HEK293T (cell line): ENCODE results near the gene FAM50A.
A peak's percentile ranks its signal among the peaks of the same experiment; 100 is the strongest.

Experiments used
- CTCF ChIA-PET: fragments of 350-600 bp; formaldehyde crosslinking; extraction: SDS; loops from one replicate; lab custom pipeline; 2021; ENCODE audit warnings: antibody characterized with exemption, inconsistent platforms; lab: Yijun Ruan, JAX
- POLR2A ChIA-PET: fragments of 350-600 bp; formaldehyde crosslinking; extraction: SDS; loops from one replicate; lab custom pipeline; 2020; ENCODE audit warnings: antibody characterized with exemption, inconsistent platforms; lab: Yijun Ruan, JAX
- DNase-seq: peaks from one replicate; pipeline ENCODE4 v3.0.0; 2012; ENCODE audit warnings: mixed read lengths; ENCODE audit errors: extremely low spot score
- ARNT ChIP-seq: fragments of 450-650 bp; IDR thresholded peaks from 2 replicates; pipeline ENCODE4 v1.6.1; 2017; ENCODE audit warnings: mild to moderate bottlenecking
- BHLHE40 ChIP-seq: fragments of 450-650 bp; IDR thresholded peaks from 2 replicates; pipeline ENCODE4 v1.6.1; 2016; ENCODE audit warnings: mild to moderate bottlenecking, moderate library complexity, borderline replicate concordance
- CTBP1 ChIP-seq: fragments of 450-650 bp; IDR thresholded peaks from 2 replicates; pipeline ENCODE4 v1.6.1; 2016; ENCODE audit warnings: borderline replicate concordance
- ELF4 ChIP-seq: fragments of 450-650 bp; IDR thresholded peaks from 2 replicates; pipeline ENCODE4 v1.6.1; 2017; ENCODE audit warnings: antibody characterized with exemption
- FOXA1 ChIP-seq: fragments of 450-650 bp; IDR thresholded peaks from 2 replicates; pipeline ENCODE4 v1.6.1; 2016; ENCODE audit warnings: mild to moderate bottlenecking
- FOXK2 ChIP-seq: fragments of 450-650 bp; IDR thresholded peaks from 2 replicates; pipeline ENCODE4 v1.6.1; 2016; ENCODE audit warnings: mild to moderate bottlenecking
- FOXM1 ChIP-seq: fragments of 450-650 bp; IDR thresholded peaks from 2 replicates; pipeline ENCODE4 v1.6.1; 2017; ENCODE audit warnings: mild to moderate bottlenecking, borderline replicate concordance
- HDGF ChIP-seq: fragments of 450-650 bp; IDR thresholded peaks from 2 replicates; pipeline ENCODE4 v1.6.1; 2017; ENCODE audit warnings: antibody characterized with exemption, borderline replicate concordance
- L3MBTL2 ChIP-seq: fragments of 450-650 bp; conservative IDR thresholded peaks from 2 replicates; pipeline ENCODE4 v1.6.1; 2016; ENCODE audit warnings: mild to moderate bottlenecking
- LEF1 ChIP-seq: fragments of 450-650 bp; IDR thresholded peaks from 2 replicates; pipeline ENCODE4 v1.6.1; 2017; ENCODE audit warnings: mild to moderate bottlenecking, borderline replicate concordance
- NFRKB ChIP-seq: fragments of 450-650 bp; IDR thresholded peaks from 2 replicates; pipeline ENCODE4 v1.6.1; 2016; ENCODE audit warnings: mild to moderate bottlenecking, moderate library complexity
- PKNOX1 ChIP-seq: fragments of 450-650 bp; IDR thresholded peaks from 2 replicates; pipeline ENCODE4 v1.6.1; 2016
- SP1 ChIP-seq: fragments of 450-650 bp; IDR thresholded peaks from 2 replicates; pipeline ENCODE4 v1.6.1; 2017
- SUZ12 ChIP-seq: fragments of 450-650 bp; IDR thresholded peaks from 2 replicates; pipeline ENCODE4 v1.6.1; 2016; ENCODE audit warnings: mild to moderate bottlenecking
- TARDBP ChIP-seq: fragments of 450-650 bp; IDR thresholded peaks from 2 replicates; pipeline ENCODE4 v1.6.1; 2016
- ZNF384 ChIP-seq: fragments of 450-650 bp; IDR thresholded peaks from 2 replicates; pipeline ENCODE4 v1.6.1; 2016

FAM50A gene

DNA sequence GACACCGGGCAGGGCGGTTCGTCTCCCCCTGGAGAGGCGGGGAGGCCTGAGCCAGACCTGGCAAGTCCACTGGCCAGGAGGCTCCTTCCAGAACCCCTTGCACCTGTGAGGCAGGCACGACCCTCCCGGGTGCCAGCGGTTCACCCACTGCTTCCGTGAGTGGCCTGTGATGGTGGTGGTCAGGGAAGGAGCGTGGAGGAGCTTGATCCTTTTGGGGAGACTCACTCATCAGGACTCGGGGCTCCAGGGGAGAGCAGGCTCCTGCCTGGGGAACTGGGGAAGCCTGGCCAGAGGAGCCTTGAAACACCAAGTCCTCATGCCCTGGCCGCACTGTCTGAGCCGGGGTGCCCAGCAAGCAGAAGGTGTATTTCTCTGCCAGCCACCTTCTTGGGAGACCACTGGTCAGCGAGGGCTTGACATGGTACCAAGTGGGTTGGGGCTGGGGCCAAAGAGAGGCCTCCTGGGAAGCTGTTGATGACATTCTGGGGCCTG lies 860 bp downstream of the FAM50A start:
- ChIA-PET POLR2A (interaction anchor here (0.7 to 2.4 kb wide), 9 partner anchors 9 to 47 kb away, joined by 3 to 8 read pairs (median 5); partner anchors contain the start of genes ATP6AP1, PLXNA3 and RPL10), CTCF (no interaction called here)

DNA sequence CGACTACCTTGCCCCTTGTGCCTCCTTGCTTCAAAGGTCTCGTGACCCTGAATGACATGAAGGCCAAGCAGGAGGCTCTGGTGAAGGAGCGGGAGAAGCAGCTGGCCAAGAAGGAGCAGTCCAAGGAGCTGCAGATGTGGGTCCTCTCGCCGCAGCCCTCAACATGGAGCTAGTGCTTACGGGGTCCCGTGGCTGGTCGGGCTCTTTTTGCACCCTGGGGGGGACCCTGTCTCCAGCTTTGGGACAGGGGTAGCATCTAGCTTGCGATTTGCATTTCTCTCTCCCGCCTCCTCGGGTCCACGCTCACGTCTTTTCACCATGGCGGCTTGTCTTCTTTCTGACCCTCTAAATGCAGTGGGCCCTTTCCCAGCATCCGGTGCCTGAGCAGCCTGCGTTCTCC lies 1.8 kb downstream of the FAM50A start:
- DNase-seq: no peak
- ChIA-PET POLR2A (interaction anchor here (1.0 to 1.8 kb wide), 6 partner anchors 13 to 48 kb away, joined by 3 to 6 read pairs (median 4); partner anchors contain the start of gene RPL10), CTCF (no interaction called here)
- TF ChIP-seq FOXK2 (no peak), FOXA1 (no peak), L3MBTL2 (no peak), LEF1 (no peak), HDGF (no peak), PKNOX1 (no peak), ZNF384 (no peak), BHLHE40 (no peak), ARNT (no peak), ELF4 (no peak), SP1 (no peak), TARDBP (no peak), CTBP1 (no peak), FOXM1 (no peak)

More for the DNA sequence above, 860 bp downstream of the FAM50A start:
- TF ChIP-seq HDGF (peak; percentile 58; the same call in 1 of the 2 replicates), TARDBP (no peak)
- DNase-seq: no peak

DNA sequence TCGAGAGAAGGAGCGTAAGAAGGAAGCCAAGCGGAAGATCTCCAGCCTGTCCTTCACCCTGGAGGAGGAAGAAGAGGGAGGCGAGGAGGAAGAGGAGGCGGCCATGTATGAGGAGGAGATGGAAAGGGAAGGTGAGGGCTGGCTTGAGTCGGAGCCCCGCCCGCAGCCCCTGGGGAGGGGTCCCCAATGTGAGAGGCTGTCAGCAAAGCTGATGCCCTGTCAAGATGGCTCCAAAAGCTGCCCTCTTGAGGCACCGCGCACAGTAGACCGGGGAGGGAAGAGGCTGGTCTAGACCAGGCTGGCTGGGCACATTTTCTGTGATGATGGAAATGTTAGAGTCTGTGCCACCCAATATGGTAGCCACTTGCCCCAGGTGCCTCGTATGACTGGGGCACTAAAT lies 2.5 kb downstream of the FAM50A start:
- TF ChIP-seq CTBP1: no peak
- TF ChIP-seq HDGF: no peak
- TF ChIP-seq L3MBTL2: no peak
- no peak for TF ChIP-seq TARDBP
- TF ChIP-seq SP1: no peak
- no peak for TF ChIP-seq BHLHE40
- TF ChIP-seq ELF4: no peak
- TF ChIP-seq FOXK2: no peak
- no peak for TF ChIP-seq LEF1
- TF ChIP-seq ZNF384: no peak
- TF ChIP-seq NFRKB: no peak
- no peak for TF ChIP-seq ARNT
- TF ChIP-seq SUZ12: no peak
- no peak for TF ChIP-seq PKNOX1
- TF ChIP-seq FOXM1: no peak
- TF ChIP-seq FOXA1: no peak
- CTCF ChIA-PET: no interaction called here
- DNase-seq: no peak
- POLR2A ChIA-PET: interaction anchor here (1.0 to 1.6 kb wide), 4 partner anchors 13 to 56 kb away, joined by 3 to 4 read pairs (median 4); no protein-coding TSS in a partner anchor

DNA sequence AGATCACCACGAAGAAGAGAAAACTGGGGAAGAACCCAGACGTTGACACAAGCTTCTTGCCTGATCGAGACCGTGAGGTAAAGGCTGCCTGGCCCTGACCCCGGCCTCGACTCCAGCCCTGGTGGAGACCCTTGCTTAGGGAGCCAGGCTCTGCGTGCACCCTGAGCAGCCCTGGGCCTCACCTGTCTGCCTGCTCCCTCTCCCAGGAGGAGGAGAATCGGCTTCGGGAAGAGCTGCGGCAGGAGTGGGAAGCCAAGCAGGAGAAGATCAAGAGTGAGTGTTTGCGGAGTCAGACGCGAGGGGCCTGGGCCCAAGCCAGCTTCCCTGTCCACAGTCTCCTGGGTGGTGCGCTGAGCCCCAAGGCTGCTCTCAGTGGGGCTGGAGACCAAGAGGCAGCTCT lies 4.5 kb downstream of the FAM50A start:
- ChIA-PET POLR2A (interaction anchor here (0.6 to 1.7 kb wide), 2 partner anchors 9 to 18 kb away, joined by 3 to 4 read pairs; no protein-coding TSS in a partner anchor), CTCF (interaction anchor here (0.9 kb wide), 1 partner anchor 13 kb away, joined by 3 read pairs; no protein-coding TSS in a partner anchor)
- no peak for DNase-seq
- TF ChIP-seq ZNF384 (no peak), ARNT (no peak), L3MBTL2 (no peak), TARDBP (no peak), SP1 (no peak), NFRKB (no peak), FOXK2 (no peak), SUZ12 (no peak), PKNOX1 (no peak), FOXM1 (no peak), FOXA1 (no peak), CTBP1 (no peak), BHLHE40 (no peak), ELF4 (no peak)

- no peak for TF ChIP-seq NFRKB
- TF ChIP-seq PKNOX1: no peak
- TF ChIP-seq HDGF: no peak
- no peak for TF ChIP-seq TARDBP
- no peak for DNase-seq
- CTCF ChIA-PET: no interaction called here
- POLR2A ChIA-PET: interaction anchor here (1.2 to 1.7 kb wide), 2 partner anchors 11 to 41 kb away, joined by 3 read pairs; partner anchors contain the start of gene SLC10A3
Measured at GRCh38 chrX:154449618-154450017, 5.7 kb downstream of the FAM50A start.

DNA sequence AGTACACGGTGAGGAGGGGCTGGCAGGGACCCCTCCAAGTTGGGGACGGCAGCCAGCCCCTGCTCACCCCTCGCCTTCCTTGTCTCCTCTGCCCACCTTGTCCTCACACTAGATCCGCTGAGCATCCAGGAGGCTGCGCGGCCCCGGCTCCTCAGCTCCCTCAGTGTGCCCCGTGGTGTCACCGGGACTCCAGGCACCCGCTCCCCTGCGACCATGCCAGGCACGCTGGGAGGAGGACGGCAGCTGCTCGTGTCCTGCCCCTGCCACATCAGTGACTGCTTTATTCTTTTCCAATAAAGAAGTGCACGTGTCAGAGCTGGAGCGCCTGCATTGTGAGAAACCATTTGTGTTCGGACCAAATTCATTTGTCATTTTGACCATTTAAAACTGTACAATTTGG lies 6.4 kb downstream of the FAM50A start:
- no peak for TF ChIP-seq ELF4
- no peak for TF ChIP-seq SP1
- no peak for TF ChIP-seq FOXA1
- no peak for TF ChIP-seq ARNT
- TF ChIP-seq NFRKB: no peak
- no peak for TF ChIP-seq L3MBTL2
- no peak for TF ChIP-seq LEF1
- TF ChIP-seq ZNF384: no peak
- TF ChIP-seq BHLHE40: no peak
- TF ChIP-seq FOXM1: no peak
- no peak for TF ChIP-seq SUZ12
- TF ChIP-seq CTBP1: no peak
- no peak for TF ChIP-seq PKNOX1
- TF ChIP-seq HDGF: no peak
- no peak for TF ChIP-seq FOXK2
- TF ChIP-seq TARDBP: no peak
- CTCF ChIA-PET: no interaction called here
- DNase-seq: no peak
- POLR2A ChIA-PET: interaction anchor here (1.2 kb wide), 1 partner anchor 40 kb away, joined by 3 read pairs; the partner anchor contains the start of gene SLC10A3
